SK-N-SH treated with all-trans-retinoic acid at 6 μM for 48 hours (cell line): ENCODE results near the gene PSTK.
A peak's percentile ranks its signal among the peaks of the same experiment; 100 is the strongest.

Source experiments
- ATAC-seq: fragments of 200-7000 bp; cut with Tn5 transposase; 3 replicates; pipeline ENCODE4 v1.9.1; 2020; ENCODE audit warnings: mild to moderate bottlenecking, moderate library complexity
- ARNTL ChIP-seq: fragments of 450-650 bp; formaldehyde crosslinking; IDR thresholded peaks from 2 replicates; pipeline ENCODE4 v1.5.0; 2020; ENCODE audit warnings: low read depth, mild to moderate bottlenecking, moderate library complexity, borderline replicate concordance
- BACH2 ChIP-seq: fragments of 250-450 bp; sonication (Bioruptor Pico); IDR thresholded peaks from 2 replicates; pipeline ENCODE4 v1.9.0; 2021; ENCODE audit warnings: mild to moderate bottlenecking, borderline replicate concordance
- CSDC2 ChIP-seq: fragments of 250-450 bp; sonication (Bioruptor Pico); IDR thresholded peaks from 2 replicates; pipeline ENCODE4 v1.5.0; 2020; ENCODE audit warnings: mild to moderate bottlenecking, moderate library complexity
- ESRRG ChIP-seq: fragments of 250-450 bp; sonication (Bioruptor Pico); IDR thresholded peaks from 2 replicates; pipeline ENCODE4 v1.6.1; 2021; ENCODE audit warnings: mild to moderate bottlenecking
- GLIS3 ChIP-seq: fragments of 250-450 bp; sonication (Bioruptor Pico); IDR thresholded peaks from 2 replicates; pipeline ENCODE4 v1.5.0; 2020; ENCODE audit warnings: mild to moderate bottlenecking, moderate library complexity
- ISL1 ChIP-seq: fragments of 250-450 bp; sonication (Bioruptor Pico); IDR thresholded peaks from 2 replicates; pipeline ENCODE4 v2.1.2; 2022; ENCODE audit warnings: mild to moderate bottlenecking, moderate library complexity
- OSR1 ChIP-seq: fragments of 250-450 bp; sonication (Bioruptor Pico); IDR thresholded peaks from 2 replicates; pipeline ENCODE4 v1.8.0; 2022; ENCODE audit warnings: moderate library complexity, mild to moderate bottlenecking, inconsistent platforms
- PPARA ChIP-seq: fragments of 250-450 bp; sonication (Bioruptor Pico); IDR thresholded peaks from 2 replicates; pipeline ENCODE4 v1.5.0; 2020; ENCODE audit warnings: mild to moderate bottlenecking, borderline replicate concordance
- RARB ChIP-seq: fragments of 250-450 bp; sonication (Bioruptor Pico); IDR thresholded peaks from 2 replicates; pipeline ENCODE4 v1.8.0; 2021; ENCODE audit warnings: mild to moderate bottlenecking, moderate library complexity
- SNAI2 ChIP-seq: fragments of 250-450 bp; sonication (Bioruptor Pico); IDR thresholded peaks from 2 replicates; pipeline ENCODE4 v1.5.0; 2020; ENCODE audit warnings: mild to moderate bottlenecking, moderate library complexity
- TCF4 ChIP-seq: fragments of 250-450 bp; sonication (Bioruptor Pico); IDR thresholded peaks from 2 replicates; pipeline ENCODE4 v1.8.0; 2021; ENCODE audit warnings: mild to moderate bottlenecking, moderate library complexity, borderline replicate concordance
- TOX ChIP-seq: fragments of 250-450 bp; sonication (Bioruptor Pico); IDR thresholded peaks from 2 replicates; pipeline ENCODE4 v1.8.0; 2021; ENCODE audit warnings: mild to moderate bottlenecking, moderate library complexity, borderline replicate concordance
- ZFP3 ChIP-seq: fragments of 250-450 bp; sonication (Bioruptor Pico); IDR thresholded peaks from 2 replicates; pipeline ENCODE4 v1.5.0; 2020; ENCODE audit warnings: mild to moderate bottlenecking, moderate library complexity
- ZFP30 ChIP-seq: fragments of 450-650 bp; formaldehyde crosslinking; IDR thresholded peaks from 2 replicates; pipeline ENCODE4 v1.5.0; 2022; ENCODE audit warnings: mild to moderate bottlenecking, moderate library complexity
- ZNF565 ChIP-seq: fragments of 450-650 bp; formaldehyde crosslinking; conservative IDR thresholded peaks from 2 replicates; pipeline ENCODE4 v1.5.0; 2020; ENCODE audit warnings: low read depth, mild to moderate bottlenecking, moderate library complexity
- ZNF70 ChIP-seq: fragments of 450-650 bp; formaldehyde crosslinking; IDR thresholded peaks from 2 replicates; pipeline ENCODE4 v1.5.0; 2020; ENCODE audit warnings: mild to moderate bottlenecking, moderate library complexity
- ZNF8 ChIP-seq: fragments of 450-650 bp; formaldehyde crosslinking; IDR thresholded peaks from 2 replicates; pipeline ENCODE4 v1.5.0; 2020; ENCODE audit warnings: mild to moderate bottlenecking, moderate library complexity
- TF ChIP-seq, protein P1 (sequence below): fragments of 250-450 bp; sonication (Bioruptor Pico); IDR thresholded peaks from 2 replicates; pipeline ENCODE4 v1.5.1; 2020; ENCODE audit warnings: low read depth, mild to moderate bottlenecking, moderate library complexity
- TF ChIP-seq, protein P2 (sequence below): fragments of 250-450 bp; sonication (Bioruptor Pico); IDR thresholded peaks from 2 replicates; pipeline ENCODE4 v1.8.0; 2020; ENCODE audit warnings: mild to moderate bottlenecking, moderate library complexity, borderline replicate concordance
- TF ChIP-seq, protein P3 (sequence below): fragments of 250-450 bp; sonication (Bioruptor Pico); IDR thresholded peaks from 2 replicates; pipeline ENCODE4 v1.5.0; 2020; ENCODE audit warnings: mild to moderate bottlenecking, moderate library complexity
- TF ChIP-seq, protein P4 (sequence below): fragments of 250-450 bp; sonication (Bioruptor Pico); IDR thresholded peaks from 2 replicates; pipeline ENCODE4 v1.8.0; 2021; ENCODE audit warnings: low read depth, mild to moderate bottlenecking, moderate library complexity, borderline replicate concordance

Gene PSTK

DNA sequence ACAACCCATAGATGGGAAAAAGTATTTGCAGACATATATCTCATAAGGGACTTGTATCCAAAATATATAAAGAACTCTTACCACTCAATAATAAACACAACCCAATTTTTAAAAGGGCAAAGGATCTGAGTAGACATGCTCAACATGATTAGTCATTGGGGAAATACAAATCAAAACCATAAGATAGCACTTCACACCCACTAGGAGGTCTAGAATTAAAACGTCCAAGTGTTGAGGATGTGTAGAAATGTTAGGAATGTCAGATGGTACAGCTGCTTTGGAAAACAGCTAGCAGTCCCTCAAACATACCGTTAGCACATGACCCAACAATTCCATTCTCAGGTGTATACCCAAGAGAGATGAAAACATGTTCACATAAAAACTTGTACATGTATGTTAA is 8.3 kb downstream of the PSTK start:
- no peak for ATAC-seq
- TF ChIP-seq ARNTL: no peak
- no peak for TF ChIP-seq BACH2 (CRISPR knock-in tag)
- TF ChIP-seq ZNF8 (CRISPR knock-in tag): no peak
- TF ChIP-seq TCF4 (CRISPR knock-in tag): no peak
- TF ChIP-seq, protein P1, sequence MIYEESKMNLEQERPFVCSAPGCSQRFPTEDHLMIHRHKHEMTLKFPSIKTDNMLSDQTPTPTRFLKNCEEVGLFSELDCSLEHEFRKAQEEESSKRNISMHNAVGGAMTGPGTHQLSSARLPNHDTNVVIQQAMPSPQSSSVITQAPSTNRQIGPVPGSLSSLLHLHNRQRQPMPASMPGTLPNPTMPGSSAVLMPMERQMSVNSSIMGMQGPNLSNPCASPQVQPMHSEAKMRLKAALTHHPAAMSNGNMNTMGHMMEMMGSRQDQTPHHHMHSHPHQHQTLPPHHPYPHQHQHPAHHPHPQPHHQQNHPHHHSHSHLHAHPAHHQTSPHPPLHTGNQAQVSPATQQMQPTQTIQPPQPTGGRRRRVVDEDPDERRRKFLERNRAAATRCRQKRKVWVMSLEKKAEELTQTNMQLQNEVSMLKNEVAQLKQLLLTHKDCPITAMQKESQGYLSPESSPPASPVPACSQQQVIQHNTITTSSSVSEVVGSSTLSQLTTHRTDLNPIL (CRISPR knock-in tag): no peak
- TF ChIP-seq CSDC2 (CRISPR knock-in tag): no peak
- TF ChIP-seq GLIS3 (CRISPR knock-in tag): no peak
- no peak for TF ChIP-seq TOX (CRISPR knock-in tag)
- TF ChIP-seq, protein P2, sequence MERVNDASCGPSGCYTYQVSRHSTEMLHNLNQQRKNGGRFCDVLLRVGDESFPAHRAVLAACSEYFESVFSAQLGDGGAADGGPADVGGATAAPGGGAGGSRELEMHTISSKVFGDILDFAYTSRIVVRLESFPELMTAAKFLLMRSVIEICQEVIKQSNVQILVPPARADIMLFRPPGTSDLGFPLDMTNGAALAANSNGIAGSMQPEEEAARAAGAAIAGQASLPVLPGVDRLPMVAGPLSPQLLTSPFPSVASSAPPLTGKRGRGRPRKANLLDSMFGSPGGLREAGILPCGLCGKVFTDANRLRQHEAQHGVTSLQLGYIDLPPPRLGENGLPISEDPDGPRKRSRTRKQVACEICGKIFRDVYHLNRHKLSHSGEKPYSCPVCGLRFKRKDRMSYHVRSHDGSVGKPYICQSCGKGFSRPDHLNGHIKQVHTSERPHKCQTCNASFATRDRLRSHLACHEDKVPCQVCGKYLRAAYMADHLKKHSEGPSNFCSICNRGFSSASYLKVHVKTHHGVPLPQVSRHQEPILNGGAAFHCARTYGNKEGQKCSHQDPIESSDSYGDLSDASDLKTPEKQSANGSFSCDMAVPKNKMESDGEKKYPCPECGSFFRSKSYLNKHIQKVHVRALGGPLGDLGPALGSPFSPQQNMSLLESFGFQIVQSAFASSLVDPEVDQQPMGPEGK (CRISPR knock-in tag): no peak
- TF ChIP-seq PPARA: no peak
- TF ChIP-seq ISL1 (CRISPR knock-in tag): no peak
- no peak for TF ChIP-seq ZFP30 (CRISPR knock-in tag)
- no peak for TF ChIP-seq ZFP3
- TF ChIP-seq, protein P3, sequence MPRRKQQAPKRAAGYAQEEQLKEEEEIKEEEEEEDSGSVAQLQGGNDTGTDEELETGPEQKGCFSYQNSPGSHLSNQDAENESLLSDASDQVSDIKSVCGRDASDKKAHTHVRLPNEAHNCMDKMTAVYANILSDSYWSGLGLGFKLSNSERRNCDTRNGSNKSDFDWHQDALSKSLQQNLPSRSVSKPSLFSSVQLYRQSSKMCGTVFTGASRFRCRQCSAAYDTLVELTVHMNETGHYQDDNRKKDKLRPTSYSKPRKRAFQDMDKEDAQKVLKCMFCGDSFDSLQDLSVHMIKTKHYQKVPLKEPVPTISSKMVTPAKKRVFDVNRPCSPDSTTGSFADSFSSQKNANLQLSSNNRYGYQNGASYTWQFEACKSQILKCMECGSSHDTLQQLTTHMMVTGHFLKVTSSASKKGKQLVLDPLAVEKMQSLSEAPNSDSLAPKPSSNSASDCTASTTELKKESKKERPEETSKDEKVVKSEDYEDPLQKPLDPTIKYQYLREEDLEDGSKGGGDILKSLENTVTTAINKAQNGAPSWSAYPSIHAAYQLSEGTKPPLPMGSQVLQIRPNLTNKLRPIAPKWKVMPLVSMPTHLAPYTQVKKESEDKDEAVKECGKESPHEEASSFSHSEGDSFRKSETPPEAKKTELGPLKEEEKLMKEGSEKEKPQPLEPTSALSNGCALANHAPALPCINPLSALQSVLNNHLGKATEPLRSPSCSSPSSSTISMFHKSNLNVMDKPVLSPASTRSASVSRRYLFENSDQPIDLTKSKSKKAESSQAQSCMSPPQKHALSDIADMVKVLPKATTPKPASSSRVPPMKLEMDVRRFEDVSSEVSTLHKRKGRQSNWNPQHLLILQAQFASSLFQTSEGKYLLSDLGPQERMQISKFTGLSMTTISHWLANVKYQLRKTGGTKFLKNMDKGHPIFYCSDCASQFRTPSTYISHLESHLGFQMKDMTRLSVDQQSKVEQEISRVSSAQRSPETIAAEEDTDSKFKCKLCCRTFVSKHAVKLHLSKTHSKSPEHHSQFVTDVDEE: no peak
- no peak for TF ChIP-seq RARB (CRISPR knock-in tag)
- TF ChIP-seq ZNF565: no peak
- TF ChIP-seq SNAI2 (CRISPR knock-in tag): no peak

DNA sequence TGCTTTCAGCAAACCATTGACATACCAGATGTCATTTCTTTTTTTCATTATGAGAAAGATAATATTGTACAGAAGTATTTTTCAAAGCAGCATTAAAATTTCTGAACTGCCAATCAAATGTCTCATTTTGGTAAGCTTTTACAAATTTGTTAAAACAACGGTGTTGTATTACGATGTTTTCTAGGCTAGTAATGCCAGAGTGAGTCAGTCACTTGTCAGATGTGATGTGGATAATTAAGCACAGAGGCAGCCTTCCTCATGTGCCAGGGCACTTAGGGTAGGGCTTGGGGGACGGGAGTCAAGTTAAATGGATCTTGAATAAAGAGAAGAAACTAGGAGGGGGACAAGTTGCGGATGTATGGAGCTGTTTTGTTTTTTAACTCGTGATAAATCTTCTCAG is 10.1 kb downstream of the PSTK start:
- no peak for TF ChIP-seq BACH2 (CRISPR knock-in tag)
- TF ChIP-seq TOX (CRISPR knock-in tag): no peak
- no peak for TF ChIP-seq ZNF565
- no peak for TF ChIP-seq ZNF8 (CRISPR knock-in tag)
- TF ChIP-seq ISL1 (CRISPR knock-in tag): no peak
- TF ChIP-seq, protein P2 (CRISPR knock-in tag): no peak
- TF ChIP-seq RARB (CRISPR knock-in tag): no peak
- no peak for TF ChIP-seq OSR1 (CRISPR knock-in tag)
- TF ChIP-seq ZFP30 (CRISPR knock-in tag): no peak
- TF ChIP-seq, protein P1 (CRISPR knock-in tag): no peak
- TF ChIP-seq, protein P4, sequence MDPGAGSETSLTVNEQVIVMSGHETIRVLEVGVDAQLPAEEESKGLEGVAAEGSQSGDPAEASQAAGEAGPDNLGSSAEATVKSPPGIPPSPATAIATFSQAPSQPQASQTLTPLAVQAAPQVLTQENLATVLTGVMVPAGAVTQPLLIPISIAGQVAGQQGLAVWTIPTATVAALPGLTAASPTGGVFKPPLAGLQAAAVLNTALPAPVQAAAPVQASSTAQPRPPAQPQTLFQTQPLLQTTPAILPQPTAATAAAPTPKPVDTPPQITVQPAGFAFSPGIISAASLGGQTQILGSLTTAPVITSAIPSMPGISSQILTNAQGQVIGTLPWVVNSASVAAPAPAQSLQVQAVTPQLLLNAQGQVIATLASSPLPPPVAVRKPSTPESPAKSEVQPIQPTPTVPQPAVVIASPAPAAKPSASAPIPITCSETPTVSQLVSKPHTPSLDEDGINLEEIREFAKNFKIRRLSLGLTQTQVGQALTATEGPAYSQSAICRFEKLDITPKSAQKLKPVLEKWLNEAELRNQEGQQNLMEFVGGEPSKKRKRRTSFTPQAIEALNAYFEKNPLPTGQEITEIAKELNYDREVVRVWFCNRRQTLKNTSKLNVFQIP (CRISPR knock-in tag): no peak
- no peak for TF ChIP-seq CSDC2 (CRISPR knock-in tag)
- TF ChIP-seq SNAI2 (CRISPR knock-in tag): no peak
- no peak for TF ChIP-seq ESRRG (CRISPR knock-in tag)
- TF ChIP-seq, protein P3: no peak
- no peak for TF ChIP-seq ARNTL
- no peak for TF ChIP-seq ZNF70 (CRISPR knock-in tag)
- TF ChIP-seq ZFP3: no peak
- TF ChIP-seq PPARA: no peak
- peak; percentile 90 for ATAC-seq
